Astrocyte of the spinal cord (primary cell): ENCODE measurements around the gene ADAMTS7.

Source experiments
- DNase-seq: peaks from one replicate; pipeline ENCODE4 v3.0.0; 2011; ENCODE audit warnings: low read depth, low spot score
- H3K4me3 ChIP-seq: 2 replicates; pipeline ENCODE4 v1.5.1; 2011; ENCODE audit warnings: low read depth, mild to moderate bottlenecking, low read length, moderate library complexity
- in situ Hi-C: cut with HindIII; loops from 2 replicates; pipeline ENCODE4 v1.10.0; 2017; ENCODE audit warnings: low sequenced_read_pairs
- TF ChIP-seq, protein P1 (sequence below): IDR thresholded peaks from 2 replicates; pipeline ENCODE4 v1.5.1; 2012; ENCODE audit warnings: low read depth, mild to moderate bottlenecking, low read length, inconsistent platforms

ADAMTS7 gene

DNA sequence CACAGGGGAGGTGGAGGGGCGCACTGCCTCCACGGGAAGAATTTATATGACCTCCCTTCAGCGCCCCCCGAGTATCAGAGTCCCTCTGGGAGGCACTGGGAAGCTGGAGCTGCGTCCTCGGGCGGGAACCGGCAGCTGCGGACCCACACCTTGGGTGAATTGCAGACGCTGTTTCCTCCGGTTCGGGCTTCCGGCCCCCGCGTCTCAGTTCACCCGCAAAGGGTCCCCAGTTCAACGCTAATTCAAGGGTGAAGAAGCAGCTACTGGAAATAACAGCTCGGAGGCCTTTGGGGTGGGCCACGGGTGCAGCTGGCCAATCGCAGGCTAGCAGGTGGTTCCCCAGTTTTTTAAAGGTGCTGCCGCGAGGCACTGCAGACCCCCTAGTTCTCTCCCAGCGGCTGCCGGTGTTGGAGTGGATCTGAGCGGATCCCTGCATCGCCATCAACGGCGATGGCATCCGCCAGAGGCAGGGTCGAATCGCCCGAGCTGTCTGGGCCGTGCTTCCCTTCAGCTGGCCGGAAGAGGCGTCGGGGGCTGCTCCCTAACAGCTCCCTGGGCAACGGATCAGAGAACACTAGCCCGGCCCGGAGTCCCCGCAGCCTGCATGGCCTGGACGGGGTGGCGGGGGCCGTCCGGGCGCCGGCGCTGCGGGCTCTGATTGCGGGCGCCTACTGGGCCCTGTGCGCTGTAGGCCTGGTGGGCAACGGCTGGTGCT is 19.4 kb upstream of the ADAMTS7 start:
- in situ Hi-C loops: no loop called here
- H3K4me3 ChIP-seq: no peak overlapping the region
- no peak for DNase-seq
- TF ChIP-seq, protein P1, sequence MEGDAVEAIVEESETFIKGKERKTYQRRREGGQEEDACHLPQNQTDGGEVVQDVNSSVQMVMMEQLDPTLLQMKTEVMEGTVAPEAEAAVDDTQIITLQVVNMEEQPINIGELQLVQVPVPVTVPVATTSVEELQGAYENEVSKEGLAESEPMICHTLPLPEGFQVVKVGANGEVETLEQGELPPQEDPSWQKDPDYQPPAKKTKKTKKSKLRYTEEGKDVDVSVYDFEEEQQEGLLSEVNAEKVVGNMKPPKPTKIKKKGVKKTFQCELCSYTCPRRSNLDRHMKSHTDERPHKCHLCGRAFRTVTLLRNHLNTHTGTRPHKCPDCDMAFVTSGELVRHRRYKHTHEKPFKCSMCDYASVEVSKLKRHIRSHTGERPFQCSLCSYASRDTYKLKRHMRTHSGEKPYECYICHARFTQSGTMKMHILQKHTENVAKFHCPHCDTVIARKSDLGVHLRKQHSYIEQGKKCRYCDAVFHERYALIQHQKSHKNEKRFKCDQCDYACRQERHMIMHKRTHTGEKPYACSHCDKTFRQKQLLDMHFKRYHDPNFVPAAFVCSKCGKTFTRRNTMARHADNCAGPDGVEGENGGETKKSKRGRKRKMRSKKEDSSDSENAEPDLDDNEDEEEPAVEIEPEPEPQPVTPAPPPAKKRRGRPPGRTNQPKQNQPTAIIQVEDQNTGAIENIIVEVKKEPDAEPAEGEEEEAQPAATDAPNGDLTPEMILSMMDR: no peak

DNA sequence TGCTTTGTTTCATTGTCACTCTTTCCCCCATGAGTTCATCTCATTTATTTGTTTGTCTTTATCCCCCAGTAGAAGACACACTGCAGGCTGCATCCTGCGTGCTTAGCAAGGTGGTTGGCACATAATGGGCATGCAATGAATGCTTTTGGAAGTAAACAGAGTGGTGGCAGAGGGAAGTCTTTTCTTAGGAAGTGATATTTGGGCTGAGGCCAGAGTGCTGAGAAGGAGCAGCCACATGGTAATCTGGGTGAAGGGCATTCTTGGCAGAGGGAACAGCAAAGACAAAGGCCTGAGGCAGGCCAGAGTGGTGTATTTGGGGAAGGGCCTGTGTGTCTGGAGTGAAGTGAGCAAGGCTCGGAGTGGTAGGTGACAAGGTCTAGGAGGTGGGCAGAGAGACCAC is 17.7 kb upstream of the ADAMTS7 start:
- in situ Hi-C loops: no loop called here
- TF ChIP-seq, protein P1: no peak
- no peak overlapping the region for H3K4me3 ChIP-seq
- no peak for DNase-seq

DNA sequence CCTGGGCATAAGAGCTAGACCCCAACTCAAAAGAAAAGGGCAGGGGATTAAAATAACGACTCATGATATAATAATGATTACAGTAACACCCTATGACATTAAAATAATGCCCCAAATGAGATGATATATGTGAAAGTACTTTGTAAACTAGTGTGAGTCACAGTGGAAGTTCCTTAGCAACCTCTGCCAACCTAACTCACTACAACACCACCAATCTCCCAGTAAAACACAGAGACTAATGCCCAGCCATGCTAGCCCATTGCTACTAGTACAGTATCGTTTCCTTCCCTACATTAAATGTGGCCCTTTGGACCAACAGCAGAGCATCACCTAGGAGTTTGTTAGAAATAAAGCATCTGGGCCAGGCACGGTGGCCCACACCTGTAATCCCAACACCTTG is 11.2 kb upstream of the ADAMTS7 start:
- TF ChIP-seq, protein P1: no peak
- in situ Hi-C loops: no loop called here
- no peak overlapping the region for H3K4me3 ChIP-seq
- DNase-seq: no peak

DNA sequence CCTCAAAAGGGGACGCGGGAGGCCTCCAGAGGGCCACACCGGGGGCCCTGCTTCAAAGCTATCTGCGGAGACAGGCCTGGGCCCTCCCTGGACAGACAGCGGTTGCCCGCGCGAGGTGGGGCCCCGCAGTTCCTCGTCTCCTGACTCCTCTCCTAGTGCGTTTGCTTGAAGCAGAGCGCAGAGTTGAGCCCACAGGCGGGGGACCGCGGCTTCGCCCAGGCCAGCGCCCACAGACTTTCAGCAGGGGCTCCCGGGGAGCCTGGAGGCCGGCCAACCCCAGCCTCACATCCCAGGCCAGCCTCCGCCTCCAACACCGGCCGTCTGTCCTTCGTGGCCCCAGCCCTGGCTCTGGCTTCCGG is 540 bp upstream of the ADAMTS7 start:
- in situ Hi-C loops: no loop called here
- no peak for DNase-seq
- peak overlapping the region; percentile 56 for H3K4me3 ChIP-seq
- TF ChIP-seq, protein P1: no peak

DNA sequence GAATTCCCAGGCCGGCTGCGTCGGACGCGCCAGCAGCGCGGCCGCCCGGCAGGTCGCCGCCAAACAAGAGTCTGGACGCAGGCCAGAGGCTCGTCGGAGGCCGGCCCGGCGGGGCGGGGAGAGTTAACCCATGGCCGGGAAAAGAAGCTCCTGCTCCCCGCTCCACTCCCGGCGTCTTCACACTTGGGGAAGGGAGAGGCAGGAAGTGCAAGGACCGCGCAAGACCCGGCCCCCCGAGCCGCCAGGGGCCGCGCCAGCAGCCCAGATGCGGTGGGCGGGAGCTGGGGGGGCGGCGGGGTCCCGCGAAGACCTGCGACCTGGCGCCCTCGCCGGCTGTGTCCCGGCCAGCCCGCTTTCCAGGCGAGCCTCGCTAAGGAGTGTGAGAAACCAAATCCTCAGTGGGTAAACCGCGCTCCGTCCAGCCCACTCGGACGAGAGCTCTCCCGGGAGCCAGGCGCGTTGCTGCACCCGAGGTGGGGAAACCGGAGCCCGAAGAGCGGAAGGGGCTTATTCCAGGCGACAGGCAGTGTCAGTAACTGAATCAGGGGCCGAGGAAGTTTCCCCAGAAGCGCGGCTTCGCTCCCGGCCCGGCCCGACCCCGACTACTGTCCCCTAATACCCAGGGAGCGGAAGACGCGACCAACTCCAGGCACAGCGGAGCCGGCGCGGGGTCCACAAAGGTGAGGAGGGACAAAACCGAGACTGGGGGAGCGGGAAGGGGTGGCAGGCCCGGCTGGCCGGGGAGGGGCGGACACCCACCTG is 721 bp downstream of the ADAMTS7 start:
- peak overlapping the region; percentile 56 for H3K4me3 ChIP-seq
- peak; percentile 24 for DNase-seq
- in situ Hi-C loops: no loop called here
- TF ChIP-seq, protein P1: no peak

DNA sequence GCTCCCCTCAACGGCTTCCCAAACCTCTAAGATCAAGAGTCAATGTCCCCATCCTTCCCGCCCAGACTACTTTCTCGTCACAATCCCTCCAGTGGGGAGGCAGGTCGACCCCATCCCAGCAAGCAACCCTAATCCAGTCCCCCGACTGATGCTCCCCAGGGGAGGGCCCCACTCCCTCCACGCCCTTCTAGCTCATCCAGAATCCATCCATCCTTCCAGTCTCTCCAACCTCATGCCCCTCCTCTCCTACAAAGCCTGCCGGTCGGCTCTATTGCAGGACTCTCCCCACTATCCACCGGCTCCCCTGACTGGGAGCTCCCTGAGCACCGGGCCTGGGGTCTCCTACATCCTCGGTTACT is 1.3 kb downstream of the ADAMTS7 start:
- TF ChIP-seq, protein P1: no peak
- H3K4me3 ChIP-seq: peak overlapping the region; percentile 56
- DNase-seq: no peak
- in situ Hi-C loops: no loop called here
